HG03064 (cell line): Measurements from ENCODE around the gene LPCAT3.
"Not testable (repeated sequence)": the region's sequence is repeated elsewhere in the genome, so short reads cannot be mapped to it uniquely, and the experiment has no call there.

ENCODE experiments used
- ATAC-seq: cut with Tn5 transposase; IDR thresholded peaks from one replicate; pipeline ENCODE4 v1.9.1; 2021; ENCODE audit warnings: low read depth; ENCODE audit not compliant: unreplicated experiment

Gene LPCAT3

GRCh38 chr12:7038591-7038990 lies 20.3 kb upstream of the LPCAT3 start:
- no peak for ATAC-seq

- ATAC-seq = not testable (repeated sequence)
Observed at GRCh38 chr12:7037411-7037810, 19.1 kb upstream of the LPCAT3 start.

- ATAC-seq = no peak
Observed at GRCh38 chr12:7035463-7035862, 17.2 kb upstream of the LPCAT3 start.

GRCh38 chr12:7034464-7034863 lies 16.2 kb upstream of the LPCAT3 start:
- no peak for ATAC-seq

GRCh38 chr12:7032990-7033389 lies 14.7 kb upstream of the LPCAT3 start:
- no peak for ATAC-seq

- no peak for ATAC-seq
Observed at GRCh38 chr12:7031306-7031705, 13.0 kb upstream of the LPCAT3 start.

- no peak for ATAC-seq
Observed at GRCh38 chr12:7026854-7027253, 8.6 kb upstream of the LPCAT3 start.

- no peak for ATAC-seq
Observed at GRCh38 chr12:7023114-7023513, 4.8 kb upstream of the LPCAT3 start.

- ATAC-seq = no peak
Observed at GRCh38 chr12:7021956-7022355, 3.7 kb upstream of the LPCAT3 start.

- ATAC-seq = no peak
Observed at GRCh38 chr12:7019043-7019569, 830 bp upstream of the LPCAT3 start.

- ATAC-seq = peak; percentile 7
Observed at GRCh38 chr12:7017870-7018349, 366 bp downstream of the LPCAT3 start.

GRCh38 chr12:7016958-7017571 lies 1.2 kb downstream of the LPCAT3 start:
- ATAC-seq = no peak

- no peak for ATAC-seq
Observed at GRCh38 chr12:7015555-7016370, 2.5 kb downstream of the LPCAT3 start.

- no peak for ATAC-seq
Observed at GRCh38 chr12:7013101-7013500, 5.2 kb downstream of the LPCAT3 start.

GRCh38 chr12:7012024-7012607 lies 6.2 kb downstream of the LPCAT3 start:
- ATAC-seq = no peak

- not testable (repeated sequence) for ATAC-seq
Observed at GRCh38 chr12:7011398-7011797, 6.9 kb downstream of the LPCAT3 start.

GRCh38 chr12:7009512-7009911 lies 8.8 kb downstream of the LPCAT3 start:
- no peak for ATAC-seq

- ATAC-seq = no peak
Observed at GRCh38 chr12:7008864-7009263, 9.4 kb downstream of the LPCAT3 start.

- no peak for ATAC-seq
Observed at GRCh38 chr12:7006639-7007038, 11.6 kb downstream of the LPCAT3 start.

- no peak for ATAC-seq
Observed at GRCh38 chr12:7005311-7005710, 13.0 kb downstream of the LPCAT3 start.

- ATAC-seq = no peak
Observed at GRCh38 chr12:7004840-7005239, 13.4 kb downstream of the LPCAT3 start.
